Endothelial cell of umbilical vein (primary cell): ENCODE results near the gene KRT71. TPM values are rescaled to one million over a fixed set of nuclear protein-coding genes. Genes with fewer than 3 reads are reported as not detected.

ENCODE experiments used
- BruUV-seq: library from RNA; stranded (reverse); fragments of 400-500 nt; replicated peaks from 2 replicates; lab custom pipeline; 2021; lab: Mats Ljungman, UMichigan
- CTCF ChIA-PET: fragments of 300-600, 350-600 bp; sonication (Branson Sonifier 250); formaldehyde crosslinking; loops from one replicate; lab custom pipeline; 2021; ENCODE audit warnings: antibody characterized with exemption, inconsistent platforms; lab: Charles Lee
- POLR2A ChIA-PET: fragments of 300-600, 350-600 bp; sonication (Branson Sonifier 250); formaldehyde crosslinking; loops from one replicate; lab custom pipeline; 2021; ENCODE audit warnings: antibody characterized with exemption, inconsistent platforms; lab: Charles Lee
- DNase-seq: peaks from one replicate; pipeline ENCODE4 v3.0.0-alpha.2; 2011; ENCODE audit warnings: low read depth, low spot score
- FAIRE-seq: peaks from 2 replicates; lab custom pipeline; 2011; peaks lifted over from hg19 to GRCh38; lab: Jason Lieb, UNC
- H2AFZ ChIP-seq: 2 replicates; pipeline ENCODE4 v1.6.0; 2012; ENCODE audit warnings: low read depth, low read length, control low read depth, inconsistent platforms
- H3K27ac ChIP-seq: 2 replicates; pipeline ENCODE4 v1.5.1; 2011; ENCODE audit warnings: low read depth, mild to moderate bottlenecking, control low read depth, low read length, moderate library complexity; ENCODE audit not compliant: insufficient read depth
- H3K27me3 ChIP-seq, 2 experiments: 2 replicates each; pipeline versions ENCODE4 v1.6.0 to v1.6.1; 2011; ENCODE audit warnings: low read length in 2 of 2, mixed read lengths in 1 of 2; ENCODE audit not compliant: control insufficient read depth in 2 of 2, insufficient read depth in 2 of 2
- H3K36me3 ChIP-seq, 2 experiments: 2 replicates in 1 of 2; 3 replicates in 1 of 2; pipeline ENCODE4 v1.5.1; 2011; ENCODE audit warnings: low read length in 2 of 2, mild to moderate bottlenecking in 1 of 2, moderate library complexity in 1 of 2; ENCODE audit not compliant: control insufficient read depth in 2 of 2, insufficient read depth in 2 of 2; ENCODE audit errors: extremely low read depth in 1 of 2
- H3K4me1 ChIP-seq: 3 replicates; pipeline ENCODE4 v1.5.1; 2011; ENCODE audit warnings: mild to moderate bottlenecking, low read length; ENCODE audit not compliant: control insufficient read depth, insufficient read depth; ENCODE audit errors: extremely low read depth
- H3K4me2 ChIP-seq: 2 replicates; pipeline ENCODE4 v1.6.1; 2011; ENCODE audit warnings: low read length, control low read depth, mixed read lengths; ENCODE audit not compliant: insufficient read depth
- H3K4me3 ChIP-seq, 3 experiments: fragments of 200-600 bp in 1 of 3; sonication (generic), shearing (Covaris generic) in 1 of 3; replicated peaks in 1 of 3; 2 replicates each; pipeline ENCODE4 v1.5.1; 2011 to 2016; ENCODE audit warnings: control low read depth in 3 of 3, low read length in 3 of 3, mild to moderate bottlenecking in 2 of 3, inconsistent platforms in 1 of 3, low read depth in 1 of 3, moderate library complexity in 1 of 3; ENCODE audit not compliant: insufficient read depth in 1 of 3
- H3K79me2 ChIP-seq: 2 replicates; pipeline ENCODE4 v1.6.0; 2012; ENCODE audit warnings: low read length, inconsistent platforms; ENCODE audit not compliant: control insufficient read depth, insufficient read depth
- H3K9ac ChIP-seq: replicated peaks from 2 replicates; pipeline ENCODE3; 2011; ENCODE audit warnings: low read length, control low read depth; ENCODE audit not compliant: insufficient read depth; ENCODE audit errors: extremely low read depth
- H3K9me1 ChIP-seq: replicated peaks from 3 replicates; pipeline ENCODE4 v1.6.0; 2011; ENCODE audit warnings: mild to moderate bottlenecking, low read length; ENCODE audit not compliant: control insufficient read depth, insufficient read depth; ENCODE audit errors: extremely low read depth
- H3K9me3 ChIP-seq: replicated peaks from 2 replicates; pipeline ENCODE4 v1.5.1; 2012; ENCODE audit warnings: low read length, inconsistent platforms; ENCODE audit not compliant: control insufficient read depth, insufficient read depth
- H4K20me1 ChIP-seq: replicated peaks from 2 replicates; pipeline ENCODE3; 2011; ENCODE audit warnings: mild to moderate bottlenecking, low read length; ENCODE audit not compliant: control insufficient read depth, insufficient read depth; ENCODE audit errors: extremely low read depth
- CTCF ChIP-seq, 2 donors: IDR thresholded peaks; 1 replicate in 1 of 2; 2 replicates in 1 of 2; pipeline ENCODE4 v1.5.1; 2011; ENCODE audit warnings: low read length in 2 of 2, mild to moderate bottlenecking in 2 of 2, moderate library complexity in 2 of 2, control low read depth in 1 of 2, inconsistent platforms in 1 of 2, low read depth in 1 of 2; ENCODE audit not compliant: insufficient read depth in 1 of 2; ENCODE audit errors: extremely low read depth in 1 of 2
- EZH2 ChIP-seq: IDR thresholded peaks from 2 replicates; pipeline ENCODE4 v1.6.1; 2012; ENCODE audit warnings: borderline replicate concordance, low read depth, mild to moderate bottlenecking, moderate library complexity, low read length, inconsistent platforms; ENCODE audit not compliant: severe bottlenecking
- FOS ChIP-seq: IDR thresholded peaks from 2 replicates; pipeline ENCODE4 v1.6.1; 2011; ENCODE audit warnings: mild to moderate bottlenecking, low read length, moderate library complexity, borderline replicate concordance; ENCODE audit not compliant: insufficient read depth
- GATA2 ChIP-seq: IDR thresholded peaks from 2 replicates; pipeline ENCODE4 v1.7.0; 2011; ENCODE audit warnings: low read depth, mild to moderate bottlenecking, moderate library complexity, mixed read lengths, low read length; ENCODE audit not compliant: insufficient read length, insufficient read depth
- JUN ChIP-seq: IDR thresholded peaks from 2 replicates; pipeline ENCODE4 v1.6.1; 2011; ENCODE audit warnings: borderline replicate concordance, low read depth; ENCODE audit not compliant: insufficient read length, insufficient read depth
- MYC ChIP-seq: IDR thresholded peaks from one replicate; pipeline ENCODE4 v1.6.1; 2011; ENCODE audit warnings: mild to moderate bottlenecking, low read depth, low read length
- POLR2A ChIP-seq: IDR thresholded peaks from 2 replicates; pipeline ENCODE4 v1.6.1; 2012; ENCODE audit warnings: low read depth, mild to moderate bottlenecking, control low read depth, low read length
- POLR2AphosphoS5 ChIP-seq: IDR thresholded peaks from 2 replicates; pipeline ENCODE4 v1.6.1; 2012; ENCODE audit warnings: low read depth, mild to moderate bottlenecking, control low read depth, low read length, moderate library complexity; ENCODE audit not compliant: insufficient read depth
- dilution Hi-C: fragments of 300-500 bp; cut with MboI; formaldehyde crosslinking; loops from one replicate; pipeline ENCODE4 v1.15.0; 2019; ENCODE audit warnings: low sequenced_read_pairs; ENCODE audit not compliant: extremely low pct_ligation_motif_present
- intact Hi-C: fragments of 100-400 bp; cut with micrococcal nuclease; formaldehyde crosslinking; loops from one replicate; pipeline ENCODE4 v1.10.0; 2022
- polyA plus RNA-seq, 4 experiments: library from polyadenylated mRNA; depleted of rRNA in 3 of 4; stranded (reverse) in 3 of 4; unstranded in 1 of 4; fragments of >200 nt; gene quantifications; 2 replicates each; pipeline versions ENCODE4 v1.2.1 to v1.2.3, GENCODE V29; 2011 to 2012; ENCODE audit warnings: missing spikeins in 1 of 4
- total RNA-seq: library from RNA; stranded (reverse); gene quantifications from 2 replicates; pipeline ENCODE4 v1.2.3, GENCODE V29; 2021
- TF ChIP-seq, protein P1 (sequence below): IDR thresholded peaks from 2 replicates; pipeline ENCODE4 v1.6.1; 2011; ENCODE audit not compliant: insufficient read depth, insufficient read length

Gene KRT71
- total and polyA plus RNA-seq, 2 donors (not counting 3 experiments of a cell fraction or from before 2014, with no cell fraction given): not detected

GRCh38 chr12:52494518-52494917 is 58.4 kb downstream of the KRT71 start:
- H3K9me3 ChIP-seq: no peaks in the 10 kb centered on the region
- no peak overlapping the region for H3K4me3 ChIP-seq
- FAIRE-seq (no peak), DNase-seq (no peak)
- BruUV-seq: no TSS peak
- POLR2A ChIA-PET: no interaction called here
- H3K79me2 ChIP-seq: no peaks in the 10 kb centered on the region
- intact Hi-C loops (no loop called here), dilution Hi-C loops (no loop called here)
- H3K9ac ChIP-seq: no peak overlapping the region
- no peaks in the 10 kb centered on the region for H3K9me1 ChIP-seq
- peaks cover 6 to 10% of the 10 kb centered on the region in 2 experiments for H3K27me3 ChIP-seq
- no peak overlapping the region for H3K27ac ChIP-seq
- H3K36me3 ChIP-seq: no peaks in the 10 kb centered on the region
- no peak overlapping the region for H3K4me2 ChIP-seq
- TF ChIP-seq EZH2: no peak
- no peak for TF ChIP-seq POLR2AphosphoS5
- TF ChIP-seq MYC: no peak
- no peak for TF ChIP-seq FOS
- no peak for TF ChIP-seq CTCF (IDR thresholded peaks at IDR 0.05; ENCODE audit: extremely low read depth in 1 of 2, insufficient read depth in 1 of 2, low read depth in 1 of 2, low read length in 2 of 2)
- no peak for TF ChIP-seq JUN
- no peak for TF ChIP-seq GATA2
- TF ChIP-seq, protein P1, sequence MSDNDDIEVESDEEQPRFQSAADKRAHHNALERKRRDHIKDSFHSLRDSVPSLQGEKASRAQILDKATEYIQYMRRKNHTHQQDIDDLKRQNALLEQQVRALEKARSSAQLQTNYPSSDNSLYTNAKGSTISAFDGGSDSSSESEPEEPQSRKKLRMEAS: no peak
- TF ChIP-seq POLR2A: no peak
- H3K4me1 ChIP-seq: no peaks in the 10 kb centered on the region
- H2AFZ ChIP-seq: no peak overlapping the region
- CTCF ChIA-PET: interaction anchor here (2.3 kb wide), 1 partner anchor 376 kb away, joined by 6 read pairs; no protein-coding TSS in a partner anchor
- no peaks in the 10 kb centered on the region for H4K20me1 ChIP-seq
